HCT116 (cell line): Measurements from ENCODE around the gene IGF2. TPM values are rescaled to one million over a fixed set of nuclear protein-coding genes. Genes with fewer than 3 reads are reported as not detected.

Experiments used
- ATAC-seq: fragments of 200-7000 bp; cut with Tn5 transposase; 2 replicates; pipeline ENCODE4 v1.9.1; 2020; ENCODE audit warnings: mild to moderate bottlenecking, moderate library complexity
- BruUV-seq: library from RNA; stranded (reverse); fragments of 400-500 nt; replicated peaks from 2 replicates; lab custom pipeline; 2021; lab: Mats Ljungman, UMichigan
- CTCF ChIA-PET: fragments of 300-600 bp; sonication (Branson Sonifier 250); formaldehyde crosslinking; loops from one replicate; lab custom pipeline; 2021; ENCODE audit warnings: antibody characterized with exemption; lab: Charles Lee
- POLR2A ChIA-PET: fragments of 300-600, 350-600 bp; sonication (Branson Sonifier 250); formaldehyde crosslinking; loops from one replicate; lab custom pipeline; 2021; ENCODE audit warnings: antibody characterized with exemption; lab: Charles Lee
- RAD21 ChIA-PET, 2 experiments: fragments of 300-600 bp; sonication (Branson Sonifier 250); formaldehyde crosslinking; loops; one replicate each; lab custom pipeline; 2023; ENCODE audit warnings: low total read pairs in 2 of 2; ENCODE audit not compliant: uncharacterized antibody in 2 of 2, unreplicated experiment in 2 of 2, low non-redundant PET in 1 of 2; lab: Charles Lee
- DNase-seq: peaks from one replicate; pipeline ENCODE4 v3.0.0-alpha.2; 2010; ENCODE audit warnings: low read depth, low spot score
- H2AFZ ChIP-seq: fragments of 200-600 bp; shearing (Covaris generic), sonication (generic); 2 replicates; pipeline ENCODE4 v1.6.1; 2017; ENCODE audit warnings: low read depth, mixed run types, mixed read lengths, antibody characterized with exemption, low read length; ENCODE audit not compliant: poor library complexity, severe bottlenecking
- H3K27ac ChIP-seq: 2 replicates; pipeline ENCODE4 v1.5.1; 2012; ENCODE audit warnings: low read depth, low read length
- H3K27me3 ChIP-seq: fragments of 200-600 bp; sonication (generic); 2 replicates; pipeline ENCODE4 v1.6.1; 2016; ENCODE audit warnings: mixed run types, low read length, mixed read lengths; ENCODE audit not compliant: insufficient read depth
- H3K36me3 ChIP-seq, 2 experiments: fragments of 200-500 bp in 1 of 2; fragments of 200-600 bp in 1 of 2; sonication (Bioruptor generic) in 1 of 2; sonication (generic) in 1 of 2; 2 replicates each; pipeline versions ENCODE4 v1.5.1 to v1.6.1; 2014 to 2016; ENCODE audit warnings: low read length in 2 of 2, inconsistent platforms in 1 of 2, mixed read lengths in 1 of 2, mixed run types in 1 of 2; ENCODE audit not compliant: insufficient read depth in 2 of 2, control insufficient read depth in 1 of 2
- H3K4me1 ChIP-seq, 2 experiments: fragments of 200-600 bp in 1 of 2; sonication (generic) in 1 of 2; 2 replicates each; pipeline versions ENCODE4 v1.5.1 to v1.6.1; 2012 to 2017; ENCODE audit warnings: low read length in 2 of 2, inconsistent platforms in 1 of 2, mild to moderate bottlenecking in 1 of 2, mixed read lengths in 1 of 2, mixed run types in 1 of 2, moderate library complexity in 1 of 2; ENCODE audit not compliant: insufficient read depth in 2 of 2, control insufficient read depth in 1 of 2
- H3K4me2 ChIP-seq: fragments of 200-600 bp; sonication (generic); 2 replicates; pipeline ENCODE4 v1.6.1; 2017; ENCODE audit warnings: mixed run types, low read length, mixed read lengths
- H3K4me3 ChIP-seq, 2 experiments: fragments of 200-600 bp in 1 of 2; sonication (generic) in 1 of 2; replicated peaks in 1 of 2; 2 replicates each; pipeline ENCODE4 v1.5.1; 2011 to 2016; ENCODE audit warnings: low read length in 2 of 2, control low read depth in 1 of 2, low read depth in 1 of 2, mild to moderate bottlenecking in 1 of 2, mixed read lengths in 1 of 2, mixed run types in 1 of 2
- H3K79me2 ChIP-seq: fragments of 200-600 bp; sonication (generic); 2 replicates; pipeline ENCODE4 v1.6.1; 2017; ENCODE audit warnings: mild to moderate bottlenecking, mixed run types, low read length, moderate library complexity, mixed read lengths; ENCODE audit not compliant: insufficient read depth
- H3K9ac ChIP-seq: fragments of 200-600 bp; sonication (generic); 2 replicates; pipeline ENCODE4 v1.6.1; 2016; ENCODE audit warnings: low read length, mixed read lengths
- H3K9me2 ChIP-seq: fragments of 200-600 bp; sonication (generic), shearing (Covaris generic); 2 replicates; pipeline ENCODE4 v1.6.1; 2017; ENCODE audit warnings: mixed run types, mild to moderate bottlenecking, moderate library complexity; ENCODE audit not compliant: insufficient read depth
- H3K9me3 ChIP-seq, 2 experiments: fragments of 200-500 bp in 1 of 2; fragments of 200-600 bp in 1 of 2; sonication (Bioruptor generic) in 1 of 2; sonication (generic) in 1 of 2; 2 replicates each; pipeline ENCODE4 v1.6.1; 2014 to 2017; ENCODE audit warnings: low read length in 2 of 2, mixed read lengths in 2 of 2, inconsistent platforms in 1 of 2, low read depth in 1 of 2, mild to moderate bottlenecking in 1 of 2, mixed run types in 1 of 2, moderate library complexity in 1 of 2; ENCODE audit not compliant: control insufficient read depth in 1 of 2, insufficient read depth in 1 of 2
- H4K20me1 ChIP-seq: fragments of 200-600 bp; sonication (generic), shearing (Covaris generic); 2 replicates; pipeline ENCODE4 v1.6.1; 2017; ENCODE audit warnings: mixed run types, mild to moderate bottlenecking, moderate library complexity; ENCODE audit not compliant: insufficient read depth
- CBX3 ChIP-seq: IDR thresholded peaks from 2 replicates; pipeline ENCODE4 v1.6.1; 2012; ENCODE audit warnings: low read depth
- CEBPB ChIP-seq: IDR thresholded peaks from 2 replicates; pipeline ENCODE4 v1.6.1; 2012; ENCODE audit warnings: low read depth
- EGR1 ChIP-seq: IDR thresholded peaks from 2 replicates; pipeline ENCODE4 v1.6.1; 2012; ENCODE audit warnings: low read depth
- ELF1 ChIP-seq: IDR thresholded peaks from 2 replicates; pipeline ENCODE4 v1.6.1; 2012; ENCODE audit warnings: low read depth, borderline replicate concordance
- EZH2 ChIP-seq: fragments of 200-600 bp; sonication (generic); IDR thresholded peaks from 2 replicates; pipeline ENCODE4 v1.6.1; 2017; ENCODE audit warnings: antibody characterized with exemption, mixed run types
- JUND ChIP-seq: IDR thresholded peaks from 2 replicates; pipeline ENCODE4 v1.6.1; 2012
- POLR2A ChIP-seq: IDR thresholded peaks from 2 replicates; pipeline ENCODE4 v1.7.0; 2011; ENCODE audit warnings: borderline replicate concordance; ENCODE audit not compliant: insufficient read depth, insufficient read length; ENCODE audit errors: extremely low read depth
- POLR2AphosphoS5 ChIP-seq: IDR thresholded peaks from 2 replicates; pipeline ENCODE4 v1.6.1; 2011; ENCODE audit warnings: mild to moderate bottlenecking, low read depth, low read length, moderate library complexity
- SIN3A ChIP-seq: IDR thresholded peaks from 2 replicates; pipeline ENCODE4 v1.6.1; 2012; ENCODE audit warnings: low read depth
- SRF ChIP-seq: IDR thresholded peaks from 2 replicates; pipeline ENCODE4 v1.6.1; 2012; ENCODE audit warnings: low read depth
- TCF7L2 ChIP-seq: IDR thresholded peaks from 2 replicates; pipeline ENCODE4 v1.7.0; 2011; ENCODE audit warnings: borderline replicate concordance, inconsistent platforms; ENCODE audit not compliant: insufficient read depth, insufficient read length; ENCODE audit errors: extremely low read depth
- YY1 ChIP-seq: IDR thresholded peaks from 2 replicates; pipeline ENCODE4 v1.6.1; 2011; ENCODE audit warnings: low read length, low read depth, moderate library complexity, mild to moderate bottlenecking; ENCODE audit not compliant: insufficient replicate concordance; ENCODE audit errors: extremely low read depth
- ZFX ChIP-seq: fragments of 450-650 bp; IDR thresholded peaks from 2 replicates; pipeline ENCODE4 v1.6.1; 2017
- ZNF274 ChIP-seq: fragments of 200-500 bp; sonication (Bioruptor generic); IDR thresholded peaks from 2 replicates; pipeline ENCODE4 v1.6.1; 2014; ENCODE audit warnings: mild to moderate bottlenecking, low read depth, low read length, inconsistent platforms
- intact Hi-C: fragments of 100-400 bp; cut with micrococcal nuclease; formaldehyde crosslinking; loops from 2 replicates; pipeline ENCODE4 v1.10.0; 2022
- total RNA-seq: library from RNA; stranded (reverse); gene quantifications from one replicate; pipeline ENCODE4 v1.2.1, GENCODE V29; 2021; ENCODE audit not compliant: unreplicated experiment
- TF ChIP-seq, protein P1 (sequence below): IDR thresholded peaks from 2 replicates; pipeline ENCODE4 v1.6.1; 2011; ENCODE audit warnings: mild to moderate bottlenecking, low read length, moderate library complexity; ENCODE audit not compliant: insufficient replicate concordance; ENCODE audit errors: extremely low read depth
- TF ChIP-seq, protein P2 (sequence below): IDR thresholded peaks from 2 replicates; pipeline ENCODE4 v1.6.1; 2012; ENCODE audit warnings: low read depth
- TF ChIP-seq, protein P3 (sequence below): IDR thresholded peaks from 2 replicates; pipeline ENCODE4 v1.6.1; 2012

Gene IGF2
- total RNA-seq, 1 experiment from 2014 or later = 17.9 TPM

DNA sequence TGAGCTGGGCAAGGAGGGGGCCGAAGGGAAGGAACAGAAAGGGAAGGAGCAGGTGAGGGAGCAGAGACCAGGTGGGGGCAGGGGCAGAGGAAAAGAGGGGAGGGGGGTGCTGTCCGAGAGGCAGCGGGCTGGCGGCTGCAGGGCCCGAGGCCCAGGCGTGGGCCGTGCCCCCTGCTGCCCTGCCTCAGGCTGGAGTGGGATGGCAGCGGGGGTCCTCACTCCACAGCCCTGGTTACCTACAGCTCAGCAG is 2.3 kb downstream of the IGF2 start (continued):
- no peak for TF ChIP-seq YY1
- no peak for TF ChIP-seq SIN3A
- no peak for TF ChIP-seq EZH2
- TF ChIP-seq ZFX = no peak
- TF ChIP-seq CBX3 = no peak
- no peak for TF ChIP-seq JUND
- TF ChIP-seq SRF = no peak
- TF ChIP-seq CEBPB = no peak
- no peak for TF ChIP-seq EGR1
- TF ChIP-seq POLR2AphosphoS5 = no peak
- TF ChIP-seq, all 23 proteins: peak for 0

DNA sequence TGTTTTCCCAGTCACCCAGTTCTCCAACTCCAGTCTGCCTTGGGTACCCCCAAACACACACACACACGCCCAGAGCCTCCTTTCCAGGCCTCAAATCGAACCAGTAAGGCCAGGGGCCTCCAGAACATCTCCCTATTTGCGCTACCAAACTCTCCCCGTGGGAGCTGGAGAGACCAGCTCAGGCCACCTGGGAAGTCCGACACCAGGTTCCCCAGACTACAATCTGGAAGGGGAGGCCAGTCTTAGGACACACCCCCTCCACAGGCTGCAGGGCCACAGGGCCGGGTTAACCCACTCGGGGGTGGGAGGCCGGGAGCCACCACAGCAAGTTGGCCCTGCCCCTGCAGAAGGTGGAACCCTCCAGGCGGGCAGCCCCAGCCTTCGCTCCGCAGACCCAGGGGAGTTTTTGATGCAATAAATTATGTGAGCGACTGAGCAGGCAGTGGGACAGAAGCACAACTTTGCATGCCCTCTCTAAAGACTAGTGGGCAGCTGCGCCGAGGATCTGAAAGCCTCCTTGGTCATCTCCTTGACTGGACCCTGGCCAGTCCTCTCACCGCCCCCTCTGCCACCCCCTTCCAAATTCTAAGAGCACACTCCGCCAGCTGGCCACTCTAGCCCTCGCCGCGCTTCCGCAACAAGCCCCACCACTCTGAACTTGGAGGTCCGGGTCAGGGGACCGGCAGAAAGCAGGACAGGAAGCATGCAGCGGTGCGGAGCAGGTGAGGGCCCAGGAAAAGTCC is 2.8 kb downstream of the IGF2 start:
- Histone ChIP-seq H3K36me3 (no peaks in the 10 kb centered on the region), H3K4me2 (peak overlapping the region; percentile 96; the same call in 1 of the 2 replicates), H3K9ac (no peak overlapping the region), H3K9me3 (no peaks in the 10 kb centered on the region), H3K27ac (no peak overlapping the region; the same call in 1 of the 2 replicates), H2AFZ (no peak overlapping the region), H4K20me1 (no peaks in the 10 kb centered on the region), H3K79me2 (no peaks in the 10 kb centered on the region), H3K4me3 (no peak overlapping the region), H3K4me1 (peaks cover 0 to 16% of the 10 kb centered on the region in 2 experiments; a peak in 2 of 4 replicates), H3K9me2 (no peaks in the 10 kb centered on the region), H3K27me3 (no peaks in the 10 kb centered on the region)
- DNase-seq (no peak), ATAC-seq (no peak)
- no TSS peak for BruUV-seq
- intact Hi-C loops = loop anchor here (5.0 kb wide), 1 partner anchor 49 kb away; no protein-coding TSS in a partner anchor
- CTCF ChIA-PET = interaction anchor here (1.0 to 1.2 kb wide), 2 partner anchors 14 to 484 kb away, joined by 4 to 16 read pairs; no protein-coding TSS in a partner anchor
- POLR2A ChIA-PET = interaction anchor here (0.7 kb wide), 1 partner anchor 13 kb away, joined by 3 read pairs; no protein-coding TSS in a partner anchor
- RAD21 ChIA-PET = no interaction called here
- TF ChIP-seq, protein P1, sequence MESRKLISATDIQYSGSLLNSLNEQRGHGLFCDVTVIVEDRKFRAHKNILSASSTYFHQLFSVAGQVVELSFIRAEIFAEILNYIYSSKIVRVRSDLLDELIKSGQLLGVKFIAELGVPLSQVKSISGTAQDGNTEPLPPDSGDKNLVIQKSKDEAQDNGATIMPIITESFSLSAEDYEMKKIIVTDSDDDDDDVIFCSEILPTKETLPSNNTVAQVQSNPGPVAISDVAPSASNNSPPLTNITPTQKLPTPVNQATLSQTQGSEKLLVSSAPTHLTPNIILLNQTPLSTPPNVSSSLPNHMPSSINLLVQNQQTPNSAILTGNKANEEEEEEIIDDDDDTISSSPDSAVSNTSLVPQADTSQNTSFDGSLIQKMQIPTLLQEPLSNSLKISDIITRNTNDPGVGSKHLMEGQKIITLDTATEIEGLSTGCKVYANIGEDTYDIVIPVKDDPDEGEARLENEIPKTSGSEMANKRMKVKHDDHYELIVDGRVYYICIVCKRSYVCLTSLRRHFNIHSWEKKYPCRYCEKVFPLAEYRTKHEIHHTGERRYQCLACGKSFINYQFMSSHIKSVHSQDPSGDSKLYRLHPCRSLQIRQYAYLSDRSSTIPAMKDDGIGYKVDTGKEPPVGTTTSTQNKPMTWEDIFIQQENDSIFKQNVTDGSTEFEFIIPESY = no peak
- no peak for TF ChIP-seq SRF
- no peak for TF ChIP-seq TCF7L2
- TF ChIP-seq CEBPB = no peak
- TF ChIP-seq JUND = no peak
- TF ChIP-seq POLR2A = no peak
- no peak for TF ChIP-seq EGR1
- TF ChIP-seq, protein P2, sequence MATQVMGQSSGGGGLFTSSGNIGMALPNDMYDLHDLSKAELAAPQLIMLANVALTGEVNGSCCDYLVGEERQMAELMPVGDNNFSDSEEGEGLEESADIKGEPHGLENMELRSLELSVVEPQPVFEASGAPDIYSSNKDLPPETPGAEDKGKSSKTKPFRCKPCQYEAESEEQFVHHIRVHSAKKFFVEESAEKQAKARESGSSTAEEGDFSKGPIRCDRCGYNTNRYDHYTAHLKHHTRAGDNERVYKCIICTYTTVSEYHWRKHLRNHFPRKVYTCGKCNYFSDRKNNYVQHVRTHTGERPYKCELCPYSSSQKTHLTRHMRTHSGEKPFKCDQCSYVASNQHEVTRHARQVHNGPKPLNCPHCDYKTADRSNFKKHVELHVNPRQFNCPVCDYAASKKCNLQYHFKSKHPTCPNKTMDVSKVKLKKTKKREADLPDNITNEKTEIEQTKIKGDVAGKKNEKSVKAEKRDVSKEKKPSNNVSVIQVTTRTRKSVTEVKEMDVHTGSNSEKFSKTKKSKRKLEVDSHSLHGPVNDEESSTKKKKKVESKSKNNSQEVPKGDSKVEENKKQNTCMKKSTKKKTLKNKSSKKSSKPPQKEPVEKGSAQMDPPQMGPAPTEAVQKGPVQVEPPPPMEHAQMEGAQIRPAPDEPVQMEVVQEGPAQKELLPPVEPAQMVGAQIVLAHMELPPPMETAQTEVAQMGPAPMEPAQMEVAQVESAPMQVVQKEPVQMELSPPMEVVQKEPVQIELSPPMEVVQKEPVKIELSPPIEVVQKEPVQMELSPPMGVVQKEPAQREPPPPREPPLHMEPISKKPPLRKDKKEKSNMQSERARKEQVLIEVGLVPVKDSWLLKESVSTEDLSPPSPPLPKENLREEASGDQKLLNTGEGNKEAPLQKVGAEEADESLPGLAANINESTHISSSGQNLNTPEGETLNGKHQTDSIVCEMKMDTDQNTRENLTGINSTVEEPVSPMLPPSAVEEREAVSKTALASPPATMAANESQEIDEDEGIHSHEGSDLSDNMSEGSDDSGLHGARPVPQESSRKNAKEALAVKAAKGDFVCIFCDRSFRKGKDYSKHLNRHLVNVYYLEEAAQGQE = no peak
- TF ChIP-seq, protein P3, sequence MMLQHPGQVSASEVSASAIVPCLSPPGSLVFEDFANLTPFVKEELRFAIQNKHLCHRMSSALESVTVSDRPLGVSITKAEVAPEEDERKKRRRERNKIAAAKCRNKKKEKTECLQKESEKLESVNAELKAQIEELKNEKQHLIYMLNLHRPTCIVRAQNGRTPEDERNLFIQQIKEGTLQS = no peak
- no peak for TF ChIP-seq ZNF274
- TF ChIP-seq ELF1 = no peak
- no peak for TF ChIP-seq CBX3
- no peak for TF ChIP-seq ZFX
